Brain microvascular endothelial cell (primary cell): ENCODE results near the gene TPSB2.

Source experiments
- DNase-seq: peaks from one replicate; pipeline ENCODE4 v3.0.0-alpha.2; 2020
- H3K27ac ChIP-seq: fragments of 250-450 bp; sonication (Bioruptor Pico); 2 replicates; pipeline ENCODE4 v1.5.1; 2020; ENCODE audit warnings: mild to moderate bottlenecking, moderate library complexity
- H3K27me3 ChIP-seq: fragments of 250-450 bp; sonication (Bioruptor Pico); replicated peaks from 2 replicates; pipeline ENCODE4 v1.5.1; 2020; ENCODE audit warnings: mild to moderate bottlenecking
- H3K36me3 ChIP-seq: fragments of 250-450 bp; sonication (Bioruptor Pico); replicated peaks from 2 replicates; pipeline ENCODE4 v1.5.1; 2020; ENCODE audit warnings: mild to moderate bottlenecking
- H3K4me3 ChIP-seq: 2 replicates; pipeline ENCODE4 v1.5.1; 2011; ENCODE audit warnings: low read depth, mild to moderate bottlenecking, control low read depth, low read length, moderate library complexity
- in situ Hi-C: cut with HindIII; loops from 2 replicates; pipeline ENCODE4 v1.10.0; 2017; ENCODE audit warnings: low sequenced_read_pairs, low pct_ligation_motif_present
- TF ChIP-seq, protein P1 (sequence below): IDR thresholded peaks from 2 replicates; pipeline ENCODE4 v1.5.1; 2011; ENCODE audit warnings: low read depth, mild to moderate bottlenecking, moderate library complexity, low read length, control low read depth, inconsistent platforms; ENCODE audit errors: missing control alignments

The TPSB2 gene

DNA sequence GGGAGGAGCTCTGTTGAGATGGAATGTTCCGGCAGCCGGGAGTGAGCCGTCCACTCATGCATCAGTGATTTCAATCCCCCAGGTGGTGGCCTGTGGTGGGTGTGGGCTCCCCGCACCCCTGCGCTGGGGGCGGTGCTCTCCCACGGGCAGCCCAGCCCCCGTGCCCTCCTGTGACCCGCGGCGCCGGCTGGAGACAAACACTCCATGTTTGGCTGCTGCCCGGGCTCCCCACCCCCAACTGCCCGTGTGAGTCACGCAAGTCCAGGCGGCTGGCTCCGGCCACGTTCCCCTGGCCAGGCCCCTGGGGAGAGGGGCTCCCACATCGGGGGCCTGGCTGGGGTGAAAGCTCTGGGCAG, 47.7 kb downstream of the TPSB2 start:
- TF ChIP-seq, protein P1, sequence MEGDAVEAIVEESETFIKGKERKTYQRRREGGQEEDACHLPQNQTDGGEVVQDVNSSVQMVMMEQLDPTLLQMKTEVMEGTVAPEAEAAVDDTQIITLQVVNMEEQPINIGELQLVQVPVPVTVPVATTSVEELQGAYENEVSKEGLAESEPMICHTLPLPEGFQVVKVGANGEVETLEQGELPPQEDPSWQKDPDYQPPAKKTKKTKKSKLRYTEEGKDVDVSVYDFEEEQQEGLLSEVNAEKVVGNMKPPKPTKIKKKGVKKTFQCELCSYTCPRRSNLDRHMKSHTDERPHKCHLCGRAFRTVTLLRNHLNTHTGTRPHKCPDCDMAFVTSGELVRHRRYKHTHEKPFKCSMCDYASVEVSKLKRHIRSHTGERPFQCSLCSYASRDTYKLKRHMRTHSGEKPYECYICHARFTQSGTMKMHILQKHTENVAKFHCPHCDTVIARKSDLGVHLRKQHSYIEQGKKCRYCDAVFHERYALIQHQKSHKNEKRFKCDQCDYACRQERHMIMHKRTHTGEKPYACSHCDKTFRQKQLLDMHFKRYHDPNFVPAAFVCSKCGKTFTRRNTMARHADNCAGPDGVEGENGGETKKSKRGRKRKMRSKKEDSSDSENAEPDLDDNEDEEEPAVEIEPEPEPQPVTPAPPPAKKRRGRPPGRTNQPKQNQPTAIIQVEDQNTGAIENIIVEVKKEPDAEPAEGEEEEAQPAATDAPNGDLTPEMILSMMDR: no peak
- in situ Hi-C loops: no loop called here
- no peak overlapping the region for H3K4me3 ChIP-seq

DNA sequence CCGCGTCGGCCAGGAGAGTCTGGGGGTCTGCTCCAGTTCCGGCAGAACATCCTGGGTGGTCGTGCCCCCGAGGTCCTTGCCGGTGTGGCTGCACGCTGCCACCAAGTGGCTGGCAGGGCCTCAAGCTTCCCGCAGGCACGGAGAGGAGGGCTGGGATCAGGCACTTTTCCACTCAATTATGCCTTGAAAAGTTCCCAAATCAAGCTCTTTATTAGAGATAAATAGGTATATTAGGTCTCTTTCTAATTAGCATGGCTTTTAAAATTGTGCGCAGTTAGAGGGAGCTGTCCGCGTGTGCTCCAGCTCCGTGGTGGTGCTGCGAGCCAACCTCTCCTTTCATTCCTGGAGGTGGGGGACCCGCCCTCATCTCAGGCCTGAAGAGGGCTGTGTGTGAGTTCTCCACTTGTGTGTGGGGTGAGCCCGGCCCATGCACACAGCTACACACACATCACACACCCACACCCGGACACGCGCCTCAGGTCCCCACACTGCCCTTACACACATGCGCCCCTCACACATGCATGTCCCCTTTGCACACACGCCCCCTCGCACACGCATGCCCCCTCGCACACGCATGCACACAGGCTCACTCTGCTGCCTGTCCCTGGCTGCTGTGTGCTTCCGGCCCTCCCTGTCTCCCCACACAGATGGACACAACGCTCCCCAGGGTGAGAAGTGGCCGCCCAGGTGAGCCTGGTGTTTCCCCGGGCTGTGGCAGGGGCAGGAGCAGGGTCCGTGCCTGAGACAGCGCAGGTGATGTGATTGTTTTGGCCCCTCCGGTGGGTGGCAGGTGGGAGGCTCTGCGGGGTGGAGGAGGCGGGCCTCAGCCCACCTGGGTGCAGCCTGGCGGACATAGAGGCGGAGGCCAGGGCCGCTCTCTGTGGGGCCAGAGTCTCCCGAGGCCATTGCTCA, 48.3 kb downstream of the TPSB2 start:
- peak overlapping the region; percentile 88 for H3K27ac ChIP-seq
- H3K36me3 ChIP-seq: no peaks in the 10 kb centered on the region
- H3K27me3 ChIP-seq: no peaks in the 10 kb centered on the region
- TF ChIP-seq, protein P1: peak; percentile 11
- no peak for DNase-seq
- in situ Hi-C loops: no loop called here
- H3K4me3 ChIP-seq: no peak overlapping the region

More for the DNA sequence above, 47.7 kb downstream of the TPSB2 start:
- no peaks in the 10 kb centered on the region for H3K27me3 ChIP-seq
- DNase-seq: peak; percentile 93
- no peaks in the 10 kb centered on the region for H3K36me3 ChIP-seq
- peak overlapping the region; percentile 88 for H3K27ac ChIP-seq

DNA sequence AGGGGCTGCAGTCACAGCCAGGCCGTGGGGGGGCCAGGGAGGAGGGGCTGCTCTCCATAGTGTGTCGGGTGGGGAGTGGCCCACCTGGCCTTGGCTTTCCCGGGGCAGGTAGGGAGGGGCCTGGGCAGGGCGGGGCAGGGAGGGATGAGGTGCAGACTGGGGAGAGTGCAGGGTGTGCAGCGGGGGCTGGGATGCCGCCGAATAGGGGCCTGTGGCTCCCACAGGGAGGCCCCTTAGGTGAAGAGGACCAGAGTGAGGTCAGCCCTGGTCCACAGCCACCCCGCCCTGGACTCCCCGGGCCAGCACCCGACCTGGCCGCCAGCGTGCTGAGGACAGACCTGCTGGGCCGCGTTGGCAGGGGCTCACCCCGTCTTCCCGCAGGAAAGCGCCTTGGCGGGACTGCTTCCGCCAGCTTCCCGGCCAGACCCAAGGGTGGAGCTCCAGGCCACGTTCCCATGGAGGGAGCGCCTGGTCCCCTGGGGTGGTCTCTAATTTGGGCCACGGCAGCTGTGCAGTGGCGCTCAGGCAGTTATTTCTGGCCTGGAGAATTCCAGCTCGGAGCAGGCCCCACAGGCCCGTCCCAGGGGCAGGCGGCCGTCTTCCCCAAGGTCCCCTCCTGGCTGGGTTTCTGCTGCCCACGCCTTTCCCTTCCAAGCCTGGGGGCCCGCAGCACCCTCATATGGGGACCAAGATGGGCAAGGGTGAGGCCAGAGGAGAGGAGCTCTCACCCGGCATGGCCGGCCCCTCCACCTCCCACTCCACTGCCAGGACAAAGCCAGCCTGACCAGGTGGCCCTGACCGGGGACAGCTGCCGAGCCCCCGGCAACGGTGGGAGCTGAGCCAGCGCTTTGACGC, 49.2 kb downstream of the TPSB2 start:
- Histone ChIP-seq H3K36me3 (no peaks in the 10 kb centered on the region), H3K27me3 (no peaks in the 10 kb centered on the region), H3K27ac (peak overlapping the region; percentile 88), H3K4me3 (no peak overlapping the region)
- no peak for DNase-seq
- in situ Hi-C loops: no loop called here
- TF ChIP-seq, protein P1: no peak
